Hematopoietic multipotent progenitor cell treated with erythropoietin and hydrocortisone succinate and interleukin-3 and kit ligand, for 8 days (in vitro differentiated cells): Measurements from ENCODE around the gene TMEM82.

Experiments used
- DNase-seq: peaks from one replicate; pipeline ENCODE4 v3.0.0-alpha.2; 2015

The TMEM82 gene

GRCh38 chr1:15757575-15758342 lies 15.5 kb downstream of the TMEM82 start:
- DNase-seq = no peak

DNA sequence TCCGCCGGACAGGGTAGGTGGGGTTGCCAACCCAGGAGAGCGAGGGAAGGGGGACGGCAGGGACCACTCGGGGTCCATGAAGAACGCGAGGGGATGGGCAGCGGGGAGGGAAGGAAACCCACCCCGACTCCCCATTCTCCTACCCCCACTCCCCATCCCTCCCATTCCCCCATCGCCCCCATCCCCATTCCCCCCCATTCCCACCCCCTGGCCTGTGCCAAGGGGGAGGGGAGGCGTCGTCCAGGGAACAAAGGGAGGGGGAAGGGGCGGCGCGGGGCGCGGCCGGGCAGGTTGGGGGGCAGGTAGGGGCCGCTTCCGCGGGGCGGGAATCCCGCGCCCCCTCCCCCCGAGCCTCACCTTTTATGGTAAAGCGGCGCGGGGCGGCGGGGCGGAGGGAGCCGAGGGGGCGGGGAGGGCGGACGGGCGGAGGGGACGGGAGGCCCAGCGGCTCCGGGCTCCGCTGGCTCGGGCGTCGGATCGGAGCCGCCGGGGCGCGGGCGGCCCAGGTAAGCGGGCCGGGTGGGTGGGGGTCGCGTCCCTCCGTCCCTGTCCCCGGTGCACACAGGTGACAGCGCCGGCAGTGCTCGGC lies 16.1 kb downstream of the TMEM82 start, which contains the start of gene FBLIM1:
TSS of gene FBLIM1 (plus strand) at position 453 of the 589 bp plus-strand sequence. CDS start 6,189 bp downstream, outside the sequence.
- DNase-seq = no peak

GRCh38 chr1:15758953-15759661 lies 16.8 kb downstream of the TMEM82 start:
- DNase-seq = no peak

- no peak for DNase-seq
These were observed 18.4 kb downstream of the TMEM82 start for GRCh38 chr1:15760520-15761211.

- peak; percentile 67 for DNase-seq
These were observed 19.2 kb downstream of the TMEM82 start for GRCh38 chr1:15761366-15762128.

DNA sequence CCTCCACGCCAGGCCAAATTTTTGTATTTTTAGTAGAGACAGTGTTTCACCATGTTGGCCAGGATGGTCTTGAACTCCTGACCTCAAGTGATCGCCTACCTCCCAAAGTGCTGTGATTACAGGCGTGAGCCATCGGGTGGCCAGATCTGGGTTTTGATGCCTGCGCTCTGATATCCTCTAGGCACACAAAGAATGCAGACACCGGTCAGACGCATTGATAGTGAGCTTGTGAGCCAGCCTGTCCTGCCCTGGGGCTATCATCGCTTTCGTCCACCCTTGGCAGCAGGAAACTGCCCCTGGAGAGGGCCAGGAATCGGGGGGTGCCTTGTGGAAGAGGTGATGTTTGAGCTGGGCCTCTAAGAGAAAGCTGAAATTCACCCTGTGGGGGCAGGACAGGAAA lies 20.2 kb downstream of the TMEM82 start:
- no peak for DNase-seq

DNA sequence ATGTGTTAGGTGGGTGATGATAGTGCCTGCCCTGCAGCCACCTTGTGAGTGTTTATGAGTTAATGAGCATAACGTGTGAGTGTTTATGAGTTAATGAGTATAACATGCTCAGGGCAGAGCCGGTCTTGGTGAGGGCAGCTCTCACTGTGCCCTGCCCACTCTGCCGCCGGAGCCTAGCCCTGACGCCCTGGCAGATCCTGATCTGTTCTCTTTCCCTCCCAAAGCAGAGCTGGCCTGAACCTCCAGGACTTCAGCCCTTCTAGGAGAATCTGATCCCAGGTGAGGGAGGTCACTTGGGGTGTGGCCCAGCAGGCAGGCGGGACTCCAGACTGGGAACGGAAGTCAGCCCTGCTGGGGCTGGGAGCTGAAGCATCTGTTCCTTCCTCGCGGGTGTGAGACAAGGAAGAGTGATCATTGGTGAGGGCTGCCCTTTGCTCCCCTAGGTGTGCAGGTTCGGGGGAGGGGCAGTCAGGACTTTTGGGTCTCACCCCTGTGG lies 22.0 kb downstream of the TMEM82 start:
- no peak for DNase-seq

GRCh38 chr1:15764890-15765289 lies 22.6 kb downstream of the TMEM82 start:
- DNase-seq = no peak

- no peak for DNase-seq
These were observed 23.3 kb downstream of the TMEM82 start for GRCh38 chr1:15765495-15766194.

DNA sequence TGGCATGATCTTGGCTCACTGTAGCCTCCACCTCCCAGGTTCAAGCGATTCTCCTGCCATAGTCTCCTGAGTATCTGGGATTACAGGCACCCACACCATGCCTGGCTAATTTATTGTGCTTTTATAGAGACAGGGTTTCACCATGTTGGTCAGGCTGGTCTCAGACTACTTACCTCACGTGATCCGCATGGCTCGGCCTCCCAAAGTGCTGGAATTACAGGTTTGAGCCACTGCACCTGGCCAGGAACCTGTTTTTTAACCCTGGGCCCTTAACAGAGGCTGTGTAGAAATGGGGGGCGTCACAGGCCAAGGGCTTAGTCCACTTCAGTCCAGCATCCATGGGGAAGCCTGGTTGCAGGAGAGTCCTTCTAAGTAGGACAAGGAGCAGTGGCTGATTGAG lies 25.6 kb downstream of the TMEM82 start:
- DNase-seq = no peak

- no peak for DNase-seq
These were observed 26.1 kb downstream of the TMEM82 start for GRCh38 chr1:15768388-15768787.

DNA sequence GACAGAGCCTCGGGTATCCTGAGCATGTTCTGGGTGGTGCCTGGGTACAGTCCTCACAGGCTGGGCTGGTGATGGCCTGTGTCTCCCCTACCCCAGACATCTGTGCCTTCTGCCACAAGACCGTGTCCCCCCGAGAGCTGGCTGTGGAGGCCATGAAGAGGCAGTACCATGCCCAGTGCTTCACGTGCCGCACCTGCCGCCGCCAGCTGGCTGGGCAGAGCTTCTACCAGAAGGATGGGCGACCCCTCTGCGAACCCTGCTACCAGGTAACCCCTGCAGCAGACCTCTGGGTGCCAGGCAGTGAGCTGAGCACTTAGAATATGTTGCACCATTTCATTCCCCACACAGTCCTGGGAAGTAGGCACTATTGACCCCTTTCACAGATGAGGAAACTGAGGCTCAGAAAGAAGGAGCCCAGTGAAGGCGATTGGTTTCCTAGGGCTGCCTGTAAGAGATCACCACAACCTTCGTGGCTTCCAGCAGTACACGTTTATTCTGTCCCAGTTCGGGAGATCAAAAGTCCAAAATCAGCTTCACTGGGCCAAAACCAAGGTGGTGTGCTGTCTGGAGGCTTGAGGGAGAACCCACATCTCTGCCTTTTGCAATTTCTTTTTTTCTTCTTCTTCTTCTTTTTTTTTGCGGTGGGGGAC lies 28.1 kb downstream of the TMEM82 start:
- DNase-seq = no peak

- no peak for DNase-seq
These were observed 29.7 kb downstream of the TMEM82 start for GRCh38 chr1:15771836-15772515.

DNA sequence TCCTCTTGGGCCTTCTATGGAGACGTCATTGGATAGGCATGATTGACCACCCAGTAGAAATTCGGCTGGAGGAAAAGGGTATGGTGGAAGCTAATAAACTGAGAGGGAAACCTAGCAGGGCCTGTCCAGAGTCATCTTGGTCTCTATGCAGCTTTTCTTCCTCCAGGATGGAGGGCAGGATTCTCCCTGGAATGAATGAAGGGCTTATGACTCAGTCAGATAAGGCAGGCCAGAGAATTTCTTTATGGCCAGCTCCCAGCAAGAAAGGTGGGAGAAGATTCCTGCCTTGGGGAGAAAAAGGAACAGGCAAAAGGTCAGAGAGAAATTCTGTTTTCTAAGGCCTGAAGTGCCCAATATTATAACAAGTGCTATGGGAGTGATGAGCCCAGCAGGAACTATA lies 33.4 kb downstream of the TMEM82 start:
- no peak for DNase-seq

DNA sequence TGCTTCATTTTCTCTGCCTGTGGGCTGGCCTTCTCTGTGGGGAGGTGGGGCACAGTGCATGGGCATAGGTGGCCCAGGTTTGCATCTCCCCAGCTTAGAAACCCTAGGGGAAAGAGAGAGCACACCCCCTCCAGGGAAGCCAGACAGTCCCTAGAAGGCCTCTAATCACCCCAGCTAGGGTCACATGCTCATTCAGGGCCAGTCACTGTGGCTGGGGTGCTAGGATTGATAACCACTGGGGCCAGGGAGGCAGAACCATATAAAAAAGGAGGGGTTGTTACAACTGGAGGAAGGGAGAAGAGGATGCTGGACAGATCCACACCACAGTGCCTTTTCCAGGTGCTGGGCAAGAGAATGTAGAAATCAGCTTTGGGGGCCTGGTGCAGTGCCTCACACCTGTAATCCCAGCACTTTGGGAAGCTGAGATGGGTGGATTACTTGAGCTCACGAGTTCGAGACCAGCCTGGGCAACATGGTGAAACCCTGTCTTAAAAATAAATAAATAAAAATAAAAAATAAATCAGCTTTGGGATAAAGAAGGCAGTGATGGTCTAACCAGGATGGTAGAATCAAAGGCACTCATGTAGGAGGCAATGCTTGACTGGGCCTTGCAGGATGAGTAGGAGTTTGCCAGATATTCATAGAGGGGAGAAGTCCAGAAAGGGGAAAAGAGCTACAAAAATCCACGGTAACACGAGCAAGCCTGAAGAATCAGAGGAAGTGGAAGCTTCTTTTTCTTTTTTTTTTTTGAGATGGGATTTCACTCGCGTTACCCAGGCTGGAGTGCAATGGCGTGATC lies 35.8 kb downstream of the TMEM82 start:
- no peak for DNase-seq

- DNase-seq = no peak
These were observed 43.4 kb downstream of the TMEM82 start for GRCh38 chr1:15785683-15786082.

- no peak for DNase-seq
These were observed 44.3 kb downstream of the TMEM82 start for GRCh38 chr1:15786581-15786980.

- no peak for DNase-seq
These were observed 46.5 kb downstream of the TMEM82 start for GRCh38 chr1:15788624-15789301.

- no peak for DNase-seq
These were observed 53.8 kb downstream of the TMEM82 start for GRCh38 chr1:15796086-15796462.
